Measurements from ENCODE around the gene BPTF.
"Not testable (repeated sequence)": the region's sequence is repeated elsewhere in the genome, so short reads cannot be mapped to it uniquely, and the experiment has no call there.

The BPTF gene

GRCh38 chr17:68011199-68011665 lies 185.9 kb downstream of the BPTF start:
- DNase-seq (ENCODE audit: low read depth): peak; percentile 43

- no peak for DNase-seq (ENCODE audit: low read depth)
Measured at GRCh38 chr17:68013385-68013784, 188.1 kb downstream of the BPTF start.

GRCh38 chr17:68015081-68015723 lies 189.9 kb downstream of the BPTF start:
- no peak for DNase-seq (ENCODE audit: low read depth)

DNA sequence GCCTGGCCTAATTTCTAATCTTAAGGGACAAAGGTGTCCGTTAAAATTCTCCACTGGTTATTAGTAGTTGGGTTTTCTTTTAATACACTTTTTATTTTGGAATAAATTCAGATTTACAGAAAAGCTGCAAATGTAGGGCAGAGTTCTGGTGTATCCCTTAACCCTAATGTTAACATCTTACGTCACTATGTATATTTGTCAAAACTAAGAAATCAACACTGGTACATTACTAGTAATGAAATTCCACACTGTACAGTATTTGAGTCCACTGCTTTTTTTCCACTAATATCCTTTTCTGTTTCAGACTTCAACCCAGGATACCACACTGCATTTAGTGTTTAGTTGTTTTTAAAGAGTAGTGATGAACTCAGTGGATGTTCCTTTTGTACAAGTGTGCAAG lies 191.5 kb downstream of the BPTF start:
- DNase-seq (ENCODE audit: low read depth): no peak

DNA sequence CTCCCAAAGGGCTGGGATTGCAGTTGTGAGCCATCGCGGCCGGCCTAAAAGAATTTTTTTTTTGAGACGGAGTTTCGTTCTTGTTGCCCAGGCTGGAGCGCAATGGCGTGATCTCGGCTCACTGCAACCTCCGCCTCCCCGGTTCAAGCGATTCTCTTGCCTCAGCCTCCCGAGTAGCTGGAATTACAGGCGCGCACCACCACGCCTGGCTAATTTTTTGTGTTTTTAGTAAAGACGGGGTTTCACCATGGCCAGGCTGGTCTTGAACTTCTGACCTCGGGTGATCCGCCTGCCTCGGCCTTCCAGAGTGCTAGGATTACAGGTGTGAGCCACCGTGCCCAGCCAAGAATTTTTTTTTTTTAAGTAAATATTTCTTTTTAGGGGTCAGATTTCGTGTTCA lies 193.2 kb downstream of the BPTF start:
- DNase-seq (ENCODE audit: low read depth): not testable (repeated sequence)

GRCh38 chr17:68019336-68019674 lies 194.0 kb downstream of the BPTF start:
- no peak for DNase-seq (ENCODE audit: low read depth)

GRCh38 chr17:68019675-68020408 lies 194.5 kb downstream of the BPTF start:
- peak; percentile 99 for DNase-seq (ENCODE audit: low read depth)

GRCh38 chr17:68020409-68020756 lies 195.1 kb downstream of the BPTF start:
- DNase-seq (ENCODE audit: low read depth): no peak

DNA sequence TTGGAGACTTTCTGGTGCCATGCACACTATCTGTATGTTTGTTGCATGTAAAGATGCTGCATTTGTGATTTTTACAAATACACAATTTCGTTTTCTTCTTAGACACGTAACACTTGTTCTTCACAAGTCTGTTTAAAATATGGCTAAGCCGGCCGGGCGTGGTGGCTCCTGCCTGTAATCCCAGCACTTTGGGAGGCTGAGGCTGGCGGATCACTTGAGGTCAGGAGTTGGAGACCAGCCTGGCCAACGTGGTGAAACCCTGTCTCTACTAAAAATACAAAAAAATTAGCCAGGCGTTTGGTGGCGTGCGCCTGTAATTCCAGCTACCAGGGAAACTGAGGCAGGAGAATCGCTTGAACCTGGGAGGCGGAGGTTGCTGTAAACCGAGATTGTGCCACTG lies 195.5 kb downstream of the BPTF start:
- not testable (repeated sequence) for DNase-seq (ENCODE audit: low read depth)

DNA sequence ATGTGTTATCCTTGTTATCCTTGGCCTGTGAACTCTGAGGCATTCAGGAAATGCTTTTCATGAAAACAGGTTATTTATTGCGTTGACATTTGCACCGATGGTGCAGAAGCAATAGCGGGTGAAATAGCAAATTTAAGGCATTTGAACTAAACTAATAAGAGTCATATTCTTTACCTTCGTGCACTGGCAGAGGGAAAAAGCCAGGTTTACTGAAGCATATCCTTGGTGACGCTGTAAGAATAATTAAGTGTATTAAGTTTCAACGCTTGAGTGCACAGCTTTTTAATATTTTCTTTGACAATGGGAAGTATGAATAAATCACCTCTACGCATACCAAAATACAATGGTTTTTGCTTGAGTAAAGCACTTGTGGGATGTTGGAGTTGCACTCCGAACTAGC lies 196.7 kb downstream of the BPTF start:
- DNase-seq (ENCODE audit: low read depth): no peak

DNA sequence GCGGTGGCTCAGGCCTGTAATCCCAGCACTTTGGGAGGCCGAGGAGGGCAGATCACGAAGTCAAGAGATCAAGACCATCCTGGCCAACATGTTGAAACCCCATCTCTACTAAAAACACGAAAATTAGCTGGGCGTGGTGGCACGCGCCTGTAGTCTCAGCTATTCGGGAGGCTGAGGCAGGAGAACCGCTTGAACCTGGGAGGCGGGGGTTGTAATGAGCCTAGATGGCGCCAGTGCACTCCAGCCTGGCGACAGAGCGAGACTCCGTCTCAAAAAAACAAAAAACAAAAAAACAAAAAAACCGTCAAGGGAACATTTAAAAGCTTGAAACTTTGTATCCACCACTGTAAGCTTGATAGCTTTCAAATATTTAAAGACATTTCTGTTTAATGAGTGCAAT lies 197.2 kb downstream of the BPTF start:
- DNase-seq (ENCODE audit: low read depth): not testable (repeated sequence)

DNA sequence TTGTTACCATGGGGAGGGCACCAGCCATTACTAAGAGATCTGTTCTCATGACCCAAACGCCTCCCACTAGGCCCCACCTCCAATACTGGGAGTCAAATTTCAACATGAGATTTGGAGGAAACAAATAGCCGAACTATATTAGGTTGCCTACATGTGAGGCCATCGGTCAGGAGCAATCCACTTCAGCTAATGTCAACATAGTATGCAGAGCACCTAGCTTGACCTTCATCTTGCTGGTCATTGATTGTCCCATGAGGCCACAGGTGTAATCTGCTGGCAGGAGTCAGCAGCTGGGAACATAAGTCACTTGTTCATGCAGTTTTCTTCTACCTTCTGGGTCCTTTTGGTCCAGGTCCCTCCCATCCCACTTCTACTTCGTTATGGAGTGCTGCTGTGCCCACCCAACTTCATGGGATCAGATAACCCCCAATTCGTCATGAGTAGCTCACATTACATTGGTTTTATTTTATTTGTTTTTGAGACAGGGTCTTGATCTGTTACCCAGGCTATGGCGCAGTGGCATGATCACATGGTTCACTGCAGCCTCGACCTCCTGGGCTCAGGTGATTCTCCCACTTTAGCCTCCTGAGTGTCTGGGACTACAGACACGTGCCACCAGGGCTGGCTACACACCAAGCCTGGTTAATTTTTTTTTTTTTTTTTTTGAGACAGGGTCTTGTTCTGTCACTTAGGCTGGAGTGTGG lies 204.4 kb downstream of the BPTF start:
- DNase-seq (ENCODE audit: low read depth): no peak

All from activated T-cell treated with anti-CD3 and anti-CD28 coated beads for 24 hours (primary cell).